Ecto neural progenitor cell (in vitro differentiated cells): ENCODE measurements around the gene ZNF609.

Experiments
- DNase-seq: peaks from one replicate; pipeline ENCODE4 v3.0.0-alpha.2; 2018; ENCODE audit warnings: low spot score

ZNF609 gene

GRCh38 chr15:64460206-64460723, at the start of gene ZNF609:
TSS of gene ZNF609 (plus strand) at chr15:64460578. CDS start at chr15:64499420, 38,842 bp downstream.
- peak; percentile 99 for DNase-seq

- no peak for DNase-seq
Measured at GRCh38 chr15:64412216-64412615, 48.2 kb upstream of the ZNF609 start.

- no peak for DNase-seq
Measured at GRCh38 chr15:64422697-64423096, 37.7 kb upstream of the ZNF609 start.

GRCh38 chr15:64423970-64424369, 36.4 kb upstream of the ZNF609 start:
- DNase-seq, result no peak

- no peak for DNase-seq
Measured at GRCh38 chr15:64425221-64425620, 35.2 kb upstream of the ZNF609 start.

- no peak for DNase-seq
Measured at GRCh38 chr15:64426845-64427465, 33.4 kb upstream of the ZNF609 start.

GRCh38 chr15:64429448-64429847, 30.9 kb upstream of the ZNF609 start:
- no peak for DNase-seq

GRCh38 chr15:64430000-64430735, 30.2 kb upstream of the ZNF609 start:
- DNase-seq, result no peak

GRCh38 chr15:64437982-64438381, 22.4 kb upstream of the ZNF609 start:
- DNase-seq, result no peak

GRCh38 chr15:64438653-64439447, 21.5 kb upstream of the ZNF609 start:
- no peak for DNase-seq

- no peak for DNase-seq
Measured at GRCh38 chr15:64441852-64442251, 18.5 kb upstream of the ZNF609 start.

GRCh38 chr15:64443016-64443415, 17.4 kb upstream of the ZNF609 start:
- no peak for DNase-seq

- no peak for DNase-seq
Measured at GRCh38 chr15:64443747-64444621, 16.4 kb upstream of the ZNF609 start.

GRCh38 chr15:64444836-64445235, 15.5 kb upstream of the ZNF609 start:
- no peak for DNase-seq

GRCh38 chr15:64447536-64448315, 12.7 kb upstream of the ZNF609 start:
- DNase-seq, result no peak

- DNase-seq, result no peak
Measured at GRCh38 chr15:64452988-64453688, 7.2 kb upstream of the ZNF609 start.

GRCh38 chr15:64453689-64454037, 6.7 kb upstream of the ZNF609 start:
- DNase-seq, result no peak

GRCh38 chr15:64454282-64454681, 6.1 kb upstream of the ZNF609 start:
- no peak for DNase-seq

- no peak for DNase-seq
Measured at GRCh38 chr15:64455961-64456371, 4.4 kb upstream of the ZNF609 start.

- no peak for DNase-seq
Measured at GRCh38 chr15:64456634-64457108, 3.7 kb upstream of the ZNF609 start.
